HepG2 (cell line): ENCODE data around the gene MYO7A.

Source experiments
- HNRNPUL1 ChIP-seq: fragments of 200-400 bp; formaldehyde crosslinking; IDR thresholded peaks from 2 replicates; pipeline ENCODE4 v1.6.1; 2017; ENCODE audit warnings: low read depth, mild to moderate bottlenecking, low read length, moderate library complexity
- JUN ChIP-seq: sonication (generic); formaldehyde crosslinking; IDR thresholded peaks from 2 replicates; pipeline ENCODE4 v1.4.0; 2020; ENCODE audit warnings: mild to moderate bottlenecking, missing genetic modification reagents
- KLF13 ChIP-seq: sonication (generic); formaldehyde crosslinking; IDR thresholded peaks from 2 replicates; pipeline ENCODE4 v1.4.0; 2020; ENCODE audit warnings: mild to moderate bottlenecking, missing genetic modification reagents
- MEF2D ChIP-seq: sonication (generic); formaldehyde crosslinking; IDR thresholded peaks from 2 replicates; pipeline ENCODE4 v1.5.1; 2020; ENCODE audit warnings: mild to moderate bottlenecking, missing genetic modification reagents
- MTF1 ChIP-seq: sonication (generic); formaldehyde crosslinking; IDR thresholded peaks from 2 replicates; pipeline ENCODE4 v1.5.0; 2020; ENCODE audit warnings: missing genetic modification reagents
- NFE2L2 ChIP-seq: fragments of 150-350 bp; IDR thresholded peaks from 2 replicates; pipeline ENCODE4 v1.6.1; 2014; ENCODE audit warnings: low read length
- ZNF143 ChIP-seq: sonication (generic); formaldehyde crosslinking; IDR thresholded peaks from 2 replicates; pipeline ENCODE4 v1.4.0; 2020; ENCODE audit warnings: missing genetic modification reagents
- TF ChIP-seq, protein P1 (sequence below): IDR thresholded peaks from 2 replicates; pipeline ENCODE4 v1.6.1; 2012; ENCODE audit warnings: low read length, improper control_type of control experiment
- TF ChIP-seq, protein P2 (sequence below): sonication (generic); formaldehyde crosslinking; IDR thresholded peaks from 2 replicates; pipeline ENCODE4 v1.8.0; 2022; ENCODE audit warnings: mild to moderate bottlenecking, missing genetic modification reagents

DNA sequence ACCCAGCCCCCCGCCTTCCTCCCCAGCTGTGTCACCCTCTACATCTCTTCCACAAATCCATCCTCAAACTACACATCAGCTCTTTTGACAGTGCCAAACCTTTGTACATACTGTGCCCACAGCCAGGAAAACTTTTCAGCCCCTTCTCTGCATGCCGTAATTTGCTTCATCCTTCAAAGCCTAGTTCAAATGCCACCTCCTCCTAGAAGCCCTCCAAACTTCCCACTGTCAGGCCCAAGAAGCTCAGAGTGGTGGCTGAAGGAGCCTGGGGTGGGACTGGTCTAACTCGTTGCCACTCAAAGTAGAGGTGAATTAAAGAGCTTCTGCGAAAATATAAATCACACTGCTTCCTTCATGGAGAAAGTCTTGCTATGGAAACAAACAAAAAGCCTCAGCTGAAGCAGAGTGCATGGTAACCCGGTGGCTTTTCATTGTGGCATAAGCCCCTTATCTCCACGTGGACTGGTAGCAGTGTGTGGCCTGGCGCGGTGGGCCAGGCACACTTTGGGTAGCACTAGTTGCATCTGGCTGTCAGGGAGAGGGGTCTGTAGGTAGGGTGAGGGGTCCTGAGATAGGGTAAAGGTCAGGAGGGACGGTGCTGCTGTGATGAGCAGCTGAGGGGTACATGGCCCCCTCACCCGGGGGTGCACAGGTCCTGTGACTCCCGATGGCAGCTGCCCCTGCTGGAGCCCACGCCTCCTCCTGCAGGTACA lies 76.9 kb downstream of the MYO7A start:
- TF ChIP-seq, protein P1, sequence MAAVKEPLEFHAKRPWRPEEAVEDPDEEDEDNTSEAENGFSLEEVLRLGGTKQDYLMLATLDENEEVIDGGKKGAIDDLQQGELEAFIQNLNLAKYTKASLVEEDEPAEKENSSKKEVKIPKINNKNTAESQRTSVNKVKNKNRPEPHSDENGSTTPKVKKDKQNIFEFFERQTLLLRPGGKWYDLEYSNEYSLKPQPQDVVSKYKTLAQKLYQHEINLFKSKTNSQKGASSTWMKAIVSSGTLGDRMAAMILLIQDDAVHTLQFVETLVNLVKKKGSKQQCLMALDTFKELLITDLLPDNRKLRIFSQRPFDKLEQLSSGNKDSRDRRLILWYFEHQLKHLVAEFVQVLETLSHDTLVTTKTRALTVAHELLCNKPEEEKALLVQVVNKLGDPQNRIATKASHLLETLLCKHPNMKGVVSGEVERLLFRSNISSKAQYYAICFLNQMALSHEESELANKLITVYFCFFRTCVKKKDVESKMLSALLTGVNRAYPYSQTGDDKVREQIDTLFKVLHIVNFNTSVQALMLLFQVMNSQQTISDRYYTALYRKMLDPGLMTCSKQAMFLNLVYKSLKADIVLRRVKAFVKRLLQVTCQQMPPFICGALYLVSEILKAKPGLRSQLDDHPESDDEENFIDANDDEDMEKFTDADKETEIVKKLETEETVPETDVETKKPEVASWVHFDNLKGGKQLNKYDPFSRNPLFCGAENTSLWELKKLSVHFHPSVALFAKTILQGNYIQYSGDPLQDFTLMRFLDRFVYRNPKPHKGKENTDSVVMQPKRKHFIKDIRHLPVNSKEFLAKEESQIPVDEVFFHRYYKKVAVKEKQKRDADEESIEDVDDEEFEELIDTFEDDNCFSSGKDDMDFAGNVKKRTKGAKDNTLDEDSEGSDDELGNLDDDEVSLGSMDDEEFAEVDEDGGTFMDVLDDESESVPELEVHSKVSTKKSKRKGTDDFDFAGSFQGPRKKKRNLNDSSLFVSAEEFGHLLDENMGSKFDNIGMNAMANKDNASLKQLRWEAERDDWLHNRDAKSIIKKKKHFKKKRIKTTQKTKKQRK, result no peak
- TF ChIP-seq JUN (CRISPR knock-in tag) (no peak), MEF2D (CRISPR knock-in tag) (no peak), ZNF143 (CRISPR knock-in tag) (no peak), HNRNPUL1 (no peak), KLF13 (CRISPR knock-in tag) (no peak), NFE2L2 (no peak), MTF1 (CRISPR knock-in tag) (no peak)
- TF ChIP-seq, protein P2, sequence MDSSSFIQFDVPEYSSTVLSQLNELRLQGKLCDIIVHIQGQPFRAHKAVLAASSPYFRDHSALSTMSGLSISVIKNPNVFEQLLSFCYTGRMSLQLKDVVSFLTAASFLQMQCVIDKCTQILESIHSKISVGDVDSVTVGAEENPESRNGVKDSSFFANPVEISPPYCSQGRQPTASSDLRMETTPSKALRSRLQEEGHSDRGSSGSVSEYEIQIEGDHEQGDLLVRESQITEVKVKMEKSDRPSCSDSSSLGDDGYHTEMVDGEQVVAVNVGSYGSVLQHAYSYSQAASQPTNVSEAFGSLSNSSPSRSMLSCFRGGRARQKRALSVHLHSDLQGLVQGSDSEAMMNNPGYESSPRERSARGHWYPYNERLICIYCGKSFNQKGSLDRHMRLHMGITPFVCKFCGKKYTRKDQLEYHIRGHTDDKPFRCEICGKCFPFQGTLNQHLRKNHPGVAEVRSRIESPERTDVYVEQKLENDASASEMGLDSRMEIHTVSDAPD, result no peak
